Smooth muscle cell (in vitro differentiated cells): ENCODE results near the gene TXNRD2. TPM values are rescaled to one million over a fixed set of nuclear protein-coding genes. Genes with fewer than 3 reads are reported as not detected.

Experiments
- DNase-seq: peaks from one replicate; lab custom pipeline; 2025; ENCODE audit not compliant: unreplicated experiment; lab: John Stamatoyannopoulos, UW
- H2AFZ ChIP-seq: fragments of 200-600 bp; sonication (generic); 2 replicates; pipeline ENCODE4 v1.6.0; 2016; ENCODE audit warnings: antibody characterized with exemption, low read depth, mild to moderate bottlenecking
- H3F3A ChIP-seq: fragments of 200-600 bp; sonication (generic); 2 replicates; pipeline ENCODE4 v1.6.0; 2017; ENCODE audit warnings: antibody characterized with exemption, low read depth
- H3K27ac ChIP-seq: fragments of 200-600 bp; sonication (generic); 2 replicates; pipeline ENCODE4 v1.5.1; 2016; ENCODE audit warnings: low read depth, mild to moderate bottlenecking
- H3K27me3 ChIP-seq: fragments of 200-600 bp; sonication (generic); 2 replicates; pipeline ENCODE4 v1.6.1; 2016; ENCODE audit warnings: low read depth, mild to moderate bottlenecking
- H3K36me3 ChIP-seq: fragments of 200-600 bp; sonication (generic); 2 replicates; pipeline ENCODE4 v1.5.1; 2016; ENCODE audit warnings: low read depth
- H3K4me1 ChIP-seq: fragments of 200-600 bp; sonication (generic); 2 replicates; pipeline ENCODE4 v1.5.1; 2016; ENCODE audit warnings: low read depth
- H3K4me2 ChIP-seq: fragments of 200-600 bp; sonication (generic); 2 replicates; pipeline ENCODE4 v1.6.0; 2016; ENCODE audit warnings: mild to moderate bottlenecking
- H3K4me3 ChIP-seq: fragments of 200-600 bp; sonication (generic); 2 replicates; pipeline ENCODE4 v1.5.1; 2016; ENCODE audit warnings: mild to moderate bottlenecking
- H3K79me2 ChIP-seq: fragments of 200-600 bp; sonication (generic); 2 replicates; pipeline ENCODE4 v1.6.0; 2016; ENCODE audit warnings: low read depth, mild to moderate bottlenecking
- H3K9ac ChIP-seq: fragments of 200-600 bp; sonication (generic); 2 replicates; pipeline ENCODE4 v1.6.0; 2016; ENCODE audit warnings: low read depth
- H3K9me3 ChIP-seq: fragments of 200-600 bp; sonication (generic); replicated peaks from 2 replicates; pipeline ENCODE4 v1.5.1; 2016; ENCODE audit warnings: low read depth
- H4K20me1 ChIP-seq: fragments of 200-600 bp; sonication (generic); 2 replicates; pipeline ENCODE4 v1.6.0; 2016; ENCODE audit warnings: low read depth
- CTCF ChIP-seq: fragments of 200-600 bp; sonication (generic); IDR thresholded peaks from 2 replicates; pipeline ENCODE4 v1.5.1; 2017; ENCODE audit warnings: borderline replicate concordance, mild to moderate bottlenecking, antibody characterized with exemption; ENCODE audit not compliant: insufficient read depth, poor library complexity, severe bottlenecking
- WGBS: methylation state at CpG from one replicate; pipeline ENCODE4 v1.1.7; 2016; ENCODE audit warnings: low lambda C conversion rate; 5-methylcytosine and 5-hydroxymethylcytosine counted together
- polyA plus RNA-seq: library from polyadenylated mRNA; unstranded; fragments of >200 nt; fragmentation: Nextera tagmentation; extraction: Ambion mirVana; gene quantifications from 2 replicates; pipeline ENCODE4 v1.2.1, GENCODE V29; 2016
- total RNA-seq: library from RNA; depleted of rRNA; stranded (reverse); fragments of >200 nt; gene quantifications from 2 replicates; pipeline ENCODE4 v1.2.3, GENCODE V29; 2014

The TXNRD2 gene
- total and polyA plus RNA-seq, 2 experiments from 2014 or later, result 3.2 TPM; not detected in 1

- H3K9me3 ChIP-seq, result no peaks in the 10 kb centered on the region
- no peak overlapping the region for H3K4me3 ChIP-seq
- H4K20me1 ChIP-seq, result peaks cover 40% of the 10 kb centered on the region
- no peak overlapping the region for H2AFZ ChIP-seq
- H3K4me2 ChIP-seq, result no peak overlapping the region
- no peak for DNase-seq
- no peak overlapping the region for H3K9ac ChIP-seq
- H3K4me1 ChIP-seq, result no peaks in the 10 kb centered on the region
- H3K27me3 ChIP-seq, result no peaks in the 10 kb centered on the region
- no peak for TF ChIP-seq CTCF
- no peaks in the 10 kb centered on the region for H3K79me2 ChIP-seq
- no peaks in the 10 kb centered on the region for H3K36me3 ChIP-seq
- H3F3A ChIP-seq, result no peaks in the 10 kb centered on the region
- 90% methylated on average over 18 of the region's 18 CpGs for WGBS
- H3K27ac ChIP-seq, result no peak overlapping the region
Measured at GRCh38 chr22:19844377-19845053, 97.1 kb downstream of the TXNRD2 start.

- no peaks in the 10 kb centered on the region for H3K27me3 ChIP-seq
- H3K9me3 ChIP-seq, result no peaks in the 10 kb centered on the region
- no peaks in the 10 kb centered on the region for H3K36me3 ChIP-seq
- no peaks in the 10 kb centered on the region for H3K4me1 ChIP-seq
- no peak overlapping the region for H3K27ac ChIP-seq
- H3K9ac ChIP-seq, result no peak overlapping the region
- H4K20me1 ChIP-seq, result peaks cover 40% of the 10 kb centered on the region
- H2AFZ ChIP-seq, result no peak overlapping the region
- TF ChIP-seq CTCF, result no peak
- DNase-seq, result no peak
- no peaks in the 10 kb centered on the region for H3F3A ChIP-seq
- H3K4me3 ChIP-seq, result no peak overlapping the region
- no peak overlapping the region for H3K4me2 ChIP-seq
- H3K79me2 ChIP-seq, result no peaks in the 10 kb centered on the region
- WGBS, result 95% methylated on average over 11 of the region's 11 CpGs
Measured at GRCh38 chr22:19843857-19844376, 97.7 kb downstream of the TXNRD2 start.

- WGBS, result 88% methylated on average over 27 of the region's 27 CpGs
- no peak for TF ChIP-seq CTCF
- Histone ChIP-seq H3K4me3 (no peak overlapping the region), H3K27ac (no peak overlapping the region), H3K9me3 (no peaks in the 10 kb centered on the region), H4K20me1 (peaks cover 35% of the 10 kb centered on the region), H3K27me3 (no peaks in the 10 kb centered on the region), H3K4me2 (no peak overlapping the region), H3F3A (no peaks in the 10 kb centered on the region), H2AFZ (no peak overlapping the region), H3K9ac (no peak overlapping the region), H3K36me3 (no peaks in the 10 kb centered on the region), H3K79me2 (no peaks in the 10 kb centered on the region), H3K4me1 (no peaks in the 10 kb centered on the region)
- DNase-seq, result no peak
Measured at GRCh38 chr22:19843107-19843856, 98.3 kb downstream of the TXNRD2 start.
